ENCODE results near the gene TCL1B. TPM values are rescaled to one million over a fixed set of nuclear protein-coding genes. Genes with fewer than 3 reads are reported as not detected.
A peak's percentile ranks its signal among the peaks of the same experiment; 100 is the strongest.

The TCL1B gene
- total and polyA plus RNA-seq, 2 of the 8 experiments (the other 6 are each of a cell fraction or from before 2014, with no cell fraction given): 9.6 to 11.5 TPM

GRCh38 chr14:95699412-95699811 lies 13.2 kb downstream of the TCL1B start:
- CTCF ChIA-PET (ENCODE audit: partially characterized antibody): interaction anchor here (0.7 to 2.8 kb wide), 9 partner anchors 10 to 135 kb away, joined by 3 to 13 read pairs (median 4); no protein-coding TSS in a partner anchor
- Histone ChIP-seq H2BK5ac (ENCODE audit: low read depth, low read length) (no peak overlapping the region), H3K14ac (ENCODE audit: insufficient read length) (no peak overlapping the region), H3K79me2 (ENCODE audit: control insufficient read depth in 1 of 2, insufficient read depth in 2 of 2, low read length in 2 of 2) (no peaks in the 10 kb centered on the region), H3K27me3 (replicated peaks in 1 of 4; ENCODE audit: control insufficient read depth in 3 of 4, extremely low read depth in 1 of 4, insufficient read depth in 3 of 4, low read length in 3 of 4) (peaks cover 30 to 72% (median 60%) of the 10 kb centered on the region in 4 experiments), H2AK5ac (ENCODE audit: low read depth, low read length) (no peak overlapping the region), H3K36me3 (ENCODE audit: control insufficient read depth in 2 of 4, insufficient read depth in 4 of 4, low read length in 3 of 4) (no peaks in the 10 kb centered on the region), H3K9me3 (ENCODE audit: insufficient read depth in 2 of 2, low read depth in 1 of 2, low read length in 1 of 2) (no peaks in the 10 kb centered on the region), H3K18ac (ENCODE audit: extremely low read depth, low read length) (no peak overlapping the region), H4K8ac (ENCODE audit: extremely low read depth, insufficient read depth, low read length) (no peak overlapping the region), H3K4ac (replicated peaks; ENCODE audit: insufficient read length, low read depth, low read length) (no peak overlapping the region), H3K23me2 (ENCODE audit: low read depth, low read length) (no peaks in the 10 kb centered on the region), H3K4me1 (replicated peaks in 1 of 4; ENCODE audit: control insufficient read depth in 3 of 4, insufficient read depth in 4 of 4, low read length in 3 of 4) (peaks cover 4 to 17% (median 13%) of the 10 kb centered on the region in 4 experiments), H3K27ac (ENCODE audit: low read depth, low read length) (no peak overlapping the region), H2BK120ac (replicated peaks; ENCODE audit: low read depth, low read length) (no peak overlapping the region), H4K5ac (ENCODE audit: insufficient read length, low read depth, low read length) (no peak overlapping the region), H4K91ac (replicated peaks; ENCODE audit: insufficient read length, low read length) (no peak overlapping the region), H3K23ac (ENCODE audit: insufficient read length) (no peak overlapping the region), H3K56ac (replicated peaks; ENCODE audit: insufficient read length, low read depth, low read length) (no peak overlapping the region), H3K79me1 (ENCODE audit: low read depth, low read length) (no peaks in the 10 kb centered on the region), H3K4me3 (ENCODE audit: extremely low read depth in 1 of 4, insufficient read depth in 2 of 4, low read depth in 3 of 4, low read length in 4 of 4) (no peak overlapping the region), H2BK12ac (ENCODE audit: low read depth, low read length) (0 out of 2 replicates have a peak overlapping the region, but pooled peaks have one; percentile 6), H2AFZ (ENCODE audit: low read length) (no peak overlapping the region), H4K20me1 (replicated peaks in 1 of 2; ENCODE audit: control insufficient read depth in 1 of 2, insufficient read depth in 2 of 2, low read length in 2 of 2) (peaks cover 1 to 3% of the 10 kb centered on the region in 2 experiments), H2BK20ac (ENCODE audit: low read length) (no peak overlapping the region), H3K4me2 (ENCODE audit: insufficient read depth in 1 of 2, low read depth in 2 of 2, low read length in 2 of 2) (no peak overlapping the region), H2BK15ac (ENCODE audit: low read length) (no peak overlapping the region), H3K9ac (replicated peaks in 1 of 4; ENCODE audit: extremely low read depth in 1 of 4, low read depth in 3 of 4, low read length in 3 of 4) (no peak overlapping the region)
- POLR2A ChIA-PET (ENCODE audit: partially characterized antibody): interaction anchor here (0.7 kb wide), 1 partner anchor 248 kb away, joined by 3 read pairs; no protein-coding TSS in a partner anchor
- no peak for TF ChIP-seq RFX5 (IDR thresholded peaks at IDR 0.05; ENCODE audit: borderline replicate concordance, low read depth, low read length)
- TF ChIP-seq JUN (IDR thresholded peaks at IDR 0.05; ENCODE audit: low read depth, low read length): no peak
- no peak for TF ChIP-seq KDM4A (IDR thresholded peaks at IDR 0.05; ENCODE audit: low read depth, low read length, severe bottlenecking)
- TF ChIP-seq ATF3 (IDR thresholded peaks at IDR 0.05; ENCODE audit: insufficient read depth, low read depth, low read length): no peak
- DNase-seq (ENCODE audit: low read depth in 1 of 2, low spot score in 2 of 2) (no peak), FAIRE-seq (no peak)
- 51% methylated on average over 5 of the region's 5 CpGs; no CpG with 5 or more reads in 1 of the 2 experiments for WGBS, 2 experiments (ENCODE audit: extremely low coverage in 1 of 2, insufficient coverage in 1 of 2, insufficient read length in 1 of 2, insufficient replicate concordance in 2 of 2, low coverage in 1 of 2, low lambda C conversion rate in 2 of 2, missing lambda C conversion rate in 1 of 2)
